Right lobe of liver (tissue), 6 donors: ENCODE data around the gene C2orf76. TPM values are rescaled to one million over a fixed set of nuclear protein-coding genes. Genes with fewer than 3 reads are reported as not detected.

Experiments used
- ATAC-seq, 4 donors: fragments of 200-7000 bp; cut with Tn5 transposase; one replicate each; pipeline ENCODE4 v1.9.1; 2020; ENCODE audit warnings: mild to moderate bottlenecking in 4 of 4, moderate library complexity in 4 of 4
- DNase-seq, 3 donors: peaks; one replicate each; pipeline ENCODE4 v3.0.0-alpha.2; 2020
- H3K27ac ChIP-seq, 3 donors: fragments of 200-600 bp; one replicate each; pipeline ENCODE4 v1.8.0; 2022
- H3K27me3 ChIP-seq, 2 donors: fragments of 200-600 bp; one replicate each; pipeline ENCODE4 v1.8.0; 2022
- H3K36me3 ChIP-seq, 4 donors: fragments of 200-600 bp; sonication (generic) in 1 of 4; one replicate each; pipeline versions ENCODE4 v1.5.1 to v1.8.0; 2017 to 2022; ENCODE audit warnings: control low read depth in 1 of 4
- H3K4me1 ChIP-seq, 4 donors: fragments of 200-600 bp; sonication (generic) in 1 of 4; one replicate each; pipeline versions ENCODE4 v1.5.1 to v1.8.0; 2017 to 2022; ENCODE audit warnings: control low read depth in 1 of 4
- H3K4me3 ChIP-seq, 3 donors: fragments of 200-600 bp; one replicate each; pipeline ENCODE4 v1.8.0; 2022
- H3K9me3 ChIP-seq, 4 donors: fragments of 200-600 bp; sonication (generic) in 1 of 4; one replicate each; pipeline versions ENCODE4 v1.5.1 to v1.8.0; 2017 to 2022; ENCODE audit warnings: control low read depth in 1 of 4
- POLR2A ChIP-seq: fragments of 450-650 bp; IDR thresholded peaks from one replicate; pipeline ENCODE4 v1.6.1; 2017; ENCODE audit warnings: antibody characterized with exemption, mild to moderate bottlenecking
- WGBS: methylation state at CpG from one replicate; pipeline ENCODE4 v1.1.6; 2018; ENCODE audit warnings: low coverage, low lambda C conversion rate; ENCODE audit not compliant: insufficient coverage; ENCODE audit errors: missing lambda C conversion rate; 5-methylcytosine and 5-hydroxymethylcytosine counted together
- intact Hi-C, 2 donors: fragments of 100-400 bp; cut with DNase I; formaldehyde crosslinking; loops; one replicate each; pipeline versions ENCODE4 v1.11.2 to v1.14.1; 2022
- total RNA-seq, 6 experiments: library from RNA; depleted of rRNA in 2 of 6; stranded (reverse); fragments of >200 nt in 2 of 6; fragmentation: NEBNext Ultra II Directional in 3 of 6; extraction: Animal tissue kit (Norgen Biotek cat#: 25700) in 3 of 6; gene quantifications; one replicate each; pipeline versions ENCODE4 v1.1.0 to v1.2.4, GENCODE V29; 2016 to 2023
- TF ChIP-seq, protein P1 (sequence below), 4 donors: fragments of 200-600 bp in 3 of 4; fragments of 450-650 bp in 1 of 4; IDR thresholded peaks; one replicate each; pipeline versions ENCODE4 v1.5.1 to v1.8.0; 2016 to 2022; ENCODE audit warnings: antibody characterized with exemption in 4 of 4, mild to moderate bottlenecking in 2 of 4
- donor health status: DM: no; HTN: yes; CAD: no.
- donor health status: DM: no; HTN: no; CAD: no.
- donor health status: DM: no; HTN: no; CAD: no.
- donor health status: DM: no; HTN: yes; CAD: no.
- donor health status: DM: no; HTN: yes; CAD: no.

Gene C2orf76
- total RNA-seq, 6 experiments from 2014 or later = 2.6 to 5.5 (median 3.5) TPM

GRCh38 chr2:119308793-119309330 lies 57.8 kb downstream of the C2orf76 start:
- 100% methylated on average over 3 of the region's 4 CpGs for WGBS
- ATAC-seq (no peak), DNase-seq (no peak)
- H3K4me1 ChIP-seq = peaks cover 0 to 23% (median 4%) of the 10 kb centered on the region in 4 donors
- no peaks in the 10 kb centered on the region for H3K36me3 ChIP-seq
- no peak overlapping the region for H3K4me3 ChIP-seq
- intact Hi-C loops = no loop called here
- H3K27ac ChIP-seq = no peak overlapping the region
- TF ChIP-seq POLR2A = no peak
- TF ChIP-seq, protein P1, sequence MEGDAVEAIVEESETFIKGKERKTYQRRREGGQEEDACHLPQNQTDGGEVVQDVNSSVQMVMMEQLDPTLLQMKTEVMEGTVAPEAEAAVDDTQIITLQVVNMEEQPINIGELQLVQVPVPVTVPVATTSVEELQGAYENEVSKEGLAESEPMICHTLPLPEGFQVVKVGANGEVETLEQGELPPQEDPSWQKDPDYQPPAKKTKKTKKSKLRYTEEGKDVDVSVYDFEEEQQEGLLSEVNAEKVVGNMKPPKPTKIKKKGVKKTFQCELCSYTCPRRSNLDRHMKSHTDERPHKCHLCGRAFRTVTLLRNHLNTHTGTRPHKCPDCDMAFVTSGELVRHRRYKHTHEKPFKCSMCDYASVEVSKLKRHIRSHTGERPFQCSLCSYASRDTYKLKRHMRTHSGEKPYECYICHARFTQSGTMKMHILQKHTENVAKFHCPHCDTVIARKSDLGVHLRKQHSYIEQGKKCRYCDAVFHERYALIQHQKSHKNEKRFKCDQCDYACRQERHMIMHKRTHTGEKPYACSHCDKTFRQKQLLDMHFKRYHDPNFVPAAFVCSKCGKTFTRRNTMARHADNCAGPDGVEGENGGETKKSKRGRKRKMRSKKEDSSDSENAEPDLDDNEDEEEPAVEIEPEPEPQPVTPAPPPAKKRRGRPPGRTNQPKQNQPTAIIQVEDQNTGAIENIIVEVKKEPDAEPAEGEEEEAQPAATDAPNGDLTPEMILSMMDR (IDR thresholded peaks at IDR 0.05) = no peak
- no peaks in the 10 kb centered on the region for H3K9me3 ChIP-seq
- no peaks in the 10 kb centered on the region for H3K27me3 ChIP-seq

- 94% methylated on average over 7 of the region's 7 CpGs for WGBS
- no peaks in the 10 kb centered on the region for H3K27me3 ChIP-seq
- H3K27ac ChIP-seq = peak overlapping the region in 1 of 3 donors; percentile 76
- intact Hi-C loops = no loop called here
- ATAC-seq (no peak), DNase-seq (no peak)
- peaks cover 0 to 16% (median 4%) of the 10 kb centered on the region in 4 donors for H3K4me1 ChIP-seq
- no peaks in the 10 kb centered on the region for H3K36me3 ChIP-seq
- no peak for TF ChIP-seq POLR2A
- H3K9me3 ChIP-seq = no peaks in the 10 kb centered on the region
- no peak overlapping the region for H3K4me3 ChIP-seq
These were observed 59.1 kb downstream of the C2orf76 start for GRCh38 chr2:119307419-119308140.

GRCh38 chr2:119306196-119306590 lies 60.4 kb downstream of the C2orf76 start:
- intact Hi-C loops = no loop called here
- Histone ChIP-seq H3K36me3 (no peaks in the 10 kb centered on the region), H3K4me3 (peak overlapping the region in 2 of 3 donors; percentile 16 to 19), H3K27ac (peak overlapping the region in 2 of 3 donors; percentile 76 to 90), H3K27me3 (no peaks in the 10 kb centered on the region), H3K4me1 (peaks cover 0 to 14% (median 4%) of the 10 kb centered on the region in 4 donors), H3K9me3 (no peaks in the 10 kb centered on the region)
- TF ChIP-seq POLR2A = no peak
- TF ChIP-seq, protein P1 (IDR thresholded peaks at IDR 0.05) = no peak
- WGBS = 72% methylated on average over 10 of the region's 10 CpGs
- ATAC-seq (peak in 3 of 4 donors; percentile 48 to 59 (median 54)), DNase-seq (no peak)

DNA sequence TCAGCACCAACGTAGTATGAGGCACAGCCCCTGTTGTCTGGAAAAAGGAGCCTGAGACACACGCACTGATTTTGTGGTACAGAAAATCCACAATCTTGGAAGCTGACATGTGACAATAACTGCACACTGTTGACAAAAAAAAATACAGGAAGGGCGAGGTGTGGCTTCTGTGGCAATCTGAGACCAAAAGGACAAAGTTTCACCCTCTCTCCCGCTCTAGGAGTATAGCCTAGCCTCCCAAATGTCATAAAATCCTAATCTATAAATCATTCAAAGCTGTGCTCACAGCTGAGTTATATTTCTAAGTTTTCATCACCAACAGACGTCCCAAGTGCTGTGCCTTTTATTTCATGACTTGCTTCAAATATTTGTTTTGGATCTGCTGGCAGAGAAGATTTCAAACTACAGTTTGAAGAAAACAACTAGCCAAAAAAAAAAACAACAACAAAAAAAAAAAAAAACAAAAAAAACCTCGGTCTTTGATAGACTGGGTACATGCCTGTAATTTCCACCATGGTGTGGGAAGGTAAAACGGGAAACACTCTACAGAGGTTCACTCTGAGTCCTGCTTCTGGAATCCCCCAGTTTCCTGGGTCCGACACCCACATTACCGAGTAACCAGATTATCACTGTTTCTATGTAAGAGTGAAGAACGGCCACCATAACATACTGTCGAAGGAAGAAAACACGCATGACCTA lies 61.0 kb downstream of the C2orf76 start:
- ATAC-seq (peak; percentile 85 to 92 (median 90)), DNase-seq (no peak)
- Histone ChIP-seq H3K27me3 (no peaks in the 10 kb centered on the region), H3K27ac (peak overlapping the region; percentile 12 to 90 (median 76)), H3K36me3 (no peaks in the 10 kb centered on the region), H3K4me3 (peak overlapping the region in 2 of 3 donors; percentile 16 to 19), H3K4me1 (peaks cover 0 to 14% (median 4%) of the 10 kb centered on the region in 4 donors), H3K9me3 (no peaks in the 10 kb centered on the region)
- intact Hi-C loops = no loop called here
- 49% methylated on average over 12 of the region's 12 CpGs for WGBS
- no peak for TF ChIP-seq POLR2A
- TF ChIP-seq, protein P1 (IDR thresholded peaks at IDR 0.05) = no peak
